Activated CD4-positive, CD25-positive, alpha-beta regulatory T cell treated with anti-CD3 and anti-CD28 coated beads, Interleukin-2, amount 50 U/mL, for 72 hours (primary cell): ENCODE data around the gene TAS2R30.
"Not testable (repeated sequence)": the region's sequence is repeated elsewhere in the genome, so short reads cannot be mapped to it uniquely, and the experiment has no call there.

Source experiments
- DNase-seq: peaks from one replicate; pipeline ENCODE4 v3.0.0; 2021

TAS2R30 gene

DNA sequence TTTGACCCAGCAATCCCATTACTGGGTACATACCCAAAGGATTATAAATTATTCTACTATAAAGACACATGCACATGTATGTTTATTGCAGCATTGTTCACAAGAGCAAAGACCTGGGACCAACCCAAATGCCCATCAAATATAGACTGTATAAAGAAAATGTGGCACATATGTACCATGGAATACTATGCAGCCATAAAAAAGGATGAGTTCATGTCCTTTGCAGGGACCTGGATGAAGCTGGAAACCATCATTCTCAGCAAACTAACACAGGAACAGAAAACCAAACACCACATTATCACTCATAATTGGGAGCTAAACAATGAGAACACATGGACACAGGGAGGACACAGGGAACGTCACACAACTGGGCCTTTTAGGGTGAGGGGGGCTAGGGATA lies 20.3 kb downstream of the TAS2R30 start:
- not testable (repeated sequence) for DNase-seq

DNA sequence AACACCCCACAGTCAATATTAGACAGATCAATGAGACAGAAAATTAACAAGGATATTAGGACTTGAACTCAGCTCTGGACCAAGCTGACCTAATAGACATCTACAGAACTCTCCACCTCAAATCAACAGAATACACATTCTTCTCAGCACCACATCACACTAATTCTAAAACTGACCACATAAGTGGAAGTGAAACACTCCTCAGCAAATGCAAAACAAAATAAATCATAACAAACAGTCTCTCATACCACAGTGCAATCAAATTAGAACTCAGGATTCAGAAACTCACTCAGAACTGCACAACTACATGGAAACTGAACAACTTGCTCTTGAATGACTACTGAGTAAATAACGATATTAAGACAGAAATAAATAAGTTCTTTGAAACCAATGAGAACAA lies 23.2 kb downstream of the TAS2R30 start:
- DNase-seq, result not testable (repeated sequence)

DNA sequence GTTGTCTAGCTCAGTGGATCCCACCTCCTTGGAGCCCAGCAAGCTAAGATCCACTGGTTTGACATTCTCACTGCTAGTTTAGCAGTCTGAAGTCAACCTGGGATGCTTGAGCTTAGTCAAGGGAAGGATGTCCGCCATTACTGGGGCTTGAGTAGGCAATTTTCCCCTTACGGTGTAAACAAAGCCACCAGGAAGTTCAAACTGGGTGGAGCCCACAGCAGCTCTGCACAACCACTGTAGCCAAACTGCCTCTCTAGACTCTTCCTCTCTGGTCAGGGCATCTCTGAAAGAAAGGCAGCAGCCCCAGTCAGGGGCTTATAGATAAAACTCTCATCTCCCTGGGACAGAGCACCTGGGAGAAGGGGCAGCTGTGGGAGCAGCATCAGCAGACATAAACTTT lies 25.6 kb downstream of the TAS2R30 start:
- no peak for DNase-seq

GRCh38 chr12:11107719-11108118 lies 26.7 kb downstream of the TAS2R30 start:
- no peak for DNase-seq

DNA sequence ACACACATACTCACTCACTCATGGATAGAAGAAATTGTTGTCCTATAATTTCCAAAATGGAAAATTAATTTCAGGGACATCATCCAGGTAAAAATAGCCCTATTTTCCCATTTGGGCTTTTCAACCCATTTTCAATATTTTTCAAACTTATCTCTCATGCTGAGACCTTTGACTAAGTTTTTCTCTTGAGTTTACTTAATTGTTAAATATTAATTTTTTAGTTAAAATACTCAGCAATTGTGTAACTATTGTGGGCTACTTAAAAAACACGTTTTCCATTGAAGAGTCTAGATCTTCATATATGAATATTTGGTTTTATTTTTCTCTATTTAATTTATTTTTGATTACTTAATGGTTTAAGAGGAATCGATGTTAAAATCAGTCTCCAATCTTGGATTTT lies 28.2 kb downstream of the TAS2R30 start:
- no peak for DNase-seq

DNA sequence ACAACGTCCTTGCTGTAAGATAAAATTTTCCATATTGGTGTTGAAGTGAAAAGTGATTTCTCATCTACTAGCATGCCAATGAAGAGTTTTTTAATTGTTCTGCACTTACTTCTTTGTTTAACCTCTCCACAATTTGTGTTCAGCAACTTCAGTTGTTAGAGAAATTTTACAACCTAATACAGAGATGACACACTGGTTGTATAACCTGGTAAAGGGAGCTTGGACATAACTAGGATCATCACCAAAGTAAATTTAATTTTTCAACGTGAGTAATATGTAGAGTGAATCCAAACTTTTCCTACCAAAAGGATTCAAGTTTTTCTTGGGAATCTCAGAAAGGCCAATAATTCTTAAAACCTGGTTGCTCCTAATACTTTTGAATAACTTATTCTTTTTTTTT lies 28.9 kb downstream of the TAS2R30 start:
- DNase-seq, result no peak

- DNase-seq, result not testable (repeated sequence)
Observed at GRCh38 chr12:11094910-11095309, 39.5 kb downstream of the TAS2R30 start.

DNA sequence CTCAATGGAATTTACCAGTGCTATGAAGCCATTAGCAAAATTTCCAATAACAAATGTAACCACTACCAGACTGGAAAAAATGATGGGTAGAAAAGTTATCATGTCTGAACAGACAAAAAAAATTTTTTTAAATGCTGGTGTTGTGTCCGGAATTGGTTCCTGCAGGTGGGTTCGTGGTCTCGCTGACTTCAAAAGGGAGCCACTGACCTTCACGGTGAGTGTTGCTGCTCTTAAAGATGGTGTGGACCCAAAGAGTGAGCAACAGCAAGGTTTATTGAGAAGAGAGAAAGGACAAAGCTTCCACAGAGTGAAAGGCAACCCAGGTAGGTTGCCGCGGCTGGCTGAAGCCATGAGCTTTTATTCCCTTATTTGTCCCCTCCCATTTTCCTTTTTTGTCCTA lies 42.3 kb downstream of the TAS2R30 start, which contains the start of gene TAS2R43:
Gene TAS2R43 (minus strand): TSS at position 186 of the 400 bp plus-strand sequence. CDS start 84 bp downstream, at position 102.
- no peak for DNase-seq

GRCh38 chr12:11089246-11089645 lies 45.2 kb downstream of the TAS2R30 start:
- no peak for DNase-seq

- no peak for DNase-seq
Observed at GRCh38 chr12:11085419-11085818, 49.0 kb downstream of the TAS2R30 start.
